ENCODE data around the gene CNST.

The CNST gene, protein sequence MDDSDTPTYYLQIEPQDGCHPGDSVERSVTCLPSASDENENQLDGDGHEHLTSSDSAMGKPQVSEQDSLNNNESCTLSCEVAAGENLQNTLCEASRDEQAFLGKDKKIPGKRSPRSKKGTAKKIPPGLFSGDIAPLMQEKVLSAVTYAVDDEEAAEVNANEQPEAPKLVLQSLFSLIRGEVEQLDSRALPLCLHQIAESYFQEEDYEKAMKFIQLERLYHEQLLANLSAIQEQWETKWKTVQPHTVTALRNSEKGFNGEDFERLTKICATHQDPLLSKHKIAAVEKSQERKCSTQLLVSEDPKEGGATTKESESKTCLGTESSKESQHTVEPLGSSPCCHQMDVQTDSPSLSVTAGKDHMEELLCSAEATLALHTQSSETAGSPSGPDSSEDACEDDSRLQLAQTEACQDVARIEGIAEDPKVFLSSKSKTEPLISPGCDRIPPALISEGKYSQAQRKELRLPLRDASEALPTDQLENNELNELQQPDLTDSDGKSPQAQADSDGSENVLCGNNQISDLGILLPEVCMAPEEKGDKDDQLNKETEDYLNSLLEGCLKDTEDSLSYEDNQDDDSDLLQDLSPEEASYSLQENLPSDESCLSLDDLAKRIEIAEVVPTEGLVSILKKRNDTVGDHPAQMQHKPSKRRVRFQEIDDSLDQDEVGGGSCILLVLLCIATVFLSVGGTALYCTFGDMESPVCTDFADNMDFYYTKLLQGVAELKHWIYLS

DNA sequence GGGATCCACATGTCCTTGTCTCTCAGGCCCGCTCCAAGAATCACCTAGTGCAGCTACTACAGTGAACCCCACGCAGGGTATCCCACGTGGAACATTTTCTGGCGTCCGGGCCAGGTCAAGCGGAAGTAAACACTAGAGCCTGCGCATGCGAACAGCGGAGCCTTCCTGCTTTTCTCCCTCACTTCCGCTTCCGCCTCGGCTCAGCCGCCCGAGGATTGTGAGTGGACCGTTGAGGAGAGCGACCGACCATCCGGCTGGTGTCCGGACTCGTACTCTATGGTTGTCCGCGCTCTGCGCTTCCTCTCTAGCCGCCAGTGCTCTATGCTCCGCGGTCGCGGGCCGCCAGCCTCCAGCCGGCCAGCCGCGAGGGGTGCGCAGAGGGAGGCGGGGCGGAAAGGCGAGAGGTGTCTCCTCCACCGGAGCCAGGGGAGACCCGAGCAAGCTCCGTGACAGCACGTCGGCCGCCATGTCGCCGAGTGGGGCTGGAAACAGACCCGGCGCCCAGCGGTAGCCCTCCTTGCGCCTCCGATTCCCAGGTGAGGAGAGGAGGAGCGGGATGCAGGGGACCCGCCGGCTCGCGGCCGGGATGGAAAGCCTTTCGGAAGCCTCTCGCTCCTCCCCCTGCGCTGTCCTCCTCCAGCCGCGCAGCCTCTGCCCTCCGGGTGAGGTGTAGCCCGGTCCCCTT, at the start of gene CNST, which contains the start of gene TFB2M:
Gene CNST (plus strand): TSS at position 329 of the 685 bp plus-strand sequence. CDS start 25,107 bp downstream, outside the sequence.
Gene TFB2M (minus strand): TSS at position 134 of the 685 bp plus-strand sequence. CDS start 123 bp downstream, at position 11.
- DNase-seq = peak; percentile 97

DNA sequence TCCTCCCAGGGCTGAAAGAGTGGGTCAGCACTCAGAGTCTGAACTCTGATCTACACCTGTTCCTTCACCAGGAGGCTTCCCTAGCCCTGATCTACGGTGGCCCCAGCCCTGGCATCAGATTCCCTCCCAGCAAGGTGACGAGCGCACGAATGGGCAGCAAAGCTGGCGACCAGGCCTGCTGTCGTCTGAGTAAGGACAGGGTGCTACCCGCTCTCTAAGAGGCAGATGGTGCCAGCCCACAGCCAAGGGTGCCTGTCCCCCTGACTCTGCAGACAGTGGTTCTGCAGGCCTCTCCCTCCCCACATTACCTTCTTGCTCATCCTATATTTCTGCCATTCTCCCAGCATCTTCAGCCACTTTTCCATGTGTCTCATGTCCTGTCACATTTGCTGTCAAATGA, 48.9 kb upstream of the CNST start:
- DNase-seq = no peak

GRCh38 chr1:246518456-246519205, 47.6 kb upstream of the CNST start:
- DNase-seq = no peak

GRCh38 chr1:246519514-246519913, 46.7 kb upstream of the CNST start:
- DNase-seq = no peak

DNA sequence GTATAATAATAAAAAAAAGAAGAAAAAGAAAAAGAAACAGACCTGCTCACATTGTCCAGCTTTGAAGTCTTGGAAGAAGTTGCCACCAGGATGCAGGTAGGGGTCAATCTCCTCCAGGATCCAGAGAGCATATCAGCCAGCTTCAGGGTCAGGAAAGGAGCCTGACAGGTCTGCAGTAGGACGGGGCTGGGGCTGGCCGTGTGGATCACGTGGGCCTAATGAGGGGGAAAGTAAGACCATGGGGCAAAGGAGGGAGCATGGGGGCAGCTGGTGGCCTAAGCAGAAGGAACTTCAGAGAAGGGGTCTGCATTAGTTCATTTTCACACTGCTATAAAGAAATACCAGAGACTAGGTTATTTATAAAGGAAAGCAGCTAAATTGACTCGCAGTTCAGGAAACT, 39.9 kb upstream of the CNST start:
- no peak for DNase-seq

GRCh38 chr1:246526915-246527314, 39.3 kb upstream of the CNST start:
- no peak for DNase-seq

DNA sequence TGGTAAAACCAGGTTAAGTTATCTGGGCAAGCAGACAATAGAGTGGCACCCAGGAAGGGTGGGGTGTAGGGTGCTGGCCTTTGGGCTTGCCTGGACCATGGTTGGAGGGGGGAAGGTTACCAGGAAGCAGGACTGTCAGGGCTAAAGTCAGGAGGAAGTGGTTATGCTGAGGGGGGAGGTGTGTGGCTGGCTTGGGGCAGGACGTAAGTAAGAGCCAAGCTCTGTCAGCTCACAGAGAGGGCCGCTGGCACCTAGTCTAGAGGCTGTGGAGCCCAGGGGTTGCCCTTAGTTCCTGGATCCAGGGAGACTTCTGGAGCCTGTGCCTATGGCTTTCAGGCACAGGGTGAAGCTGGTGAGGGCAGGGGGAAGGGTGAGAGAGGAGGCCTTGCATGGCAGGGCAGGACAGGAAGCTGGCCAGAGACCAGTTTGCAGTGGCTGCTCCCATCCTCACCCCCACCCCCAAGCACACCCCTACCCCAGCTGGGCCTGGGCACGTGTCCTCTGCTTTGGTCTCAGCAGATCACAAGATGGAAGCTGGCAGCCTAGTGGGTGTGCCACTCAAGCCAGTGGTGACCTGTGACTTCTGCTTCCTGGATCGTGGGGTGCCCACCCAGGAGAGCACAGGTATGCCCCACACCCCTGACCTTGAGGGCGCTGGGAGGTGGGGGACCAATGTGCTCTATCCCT, 38.7 kb upstream of the CNST start:
- no peak for DNase-seq

GRCh38 chr1:246528933-246529731, 37.1 kb upstream of the CNST start:
- DNase-seq = peak; percentile 3

DNA sequence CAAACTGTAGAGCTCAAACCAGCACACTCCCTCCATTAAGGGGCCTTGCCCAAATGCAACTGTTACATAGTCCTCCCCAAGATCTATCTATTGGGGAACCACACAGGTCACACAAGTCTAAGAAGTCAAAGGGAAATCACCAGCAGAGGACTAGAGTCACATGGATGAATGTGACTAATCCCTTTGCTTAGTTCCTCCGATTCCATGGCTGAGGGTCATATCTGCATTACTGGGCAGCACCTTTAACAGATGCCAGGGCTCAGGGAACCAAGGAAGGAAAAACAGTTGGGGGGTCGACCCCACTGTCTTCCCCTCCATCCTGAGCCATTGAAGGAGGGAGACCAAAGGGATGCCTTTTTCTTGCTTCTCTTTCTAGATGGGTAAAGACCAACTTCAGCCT, 35.8 kb upstream of the CNST start:
- no peak for DNase-seq

GRCh38 chr1:246532519-246532918, 33.7 kb upstream of the CNST start:
- DNase-seq = no peak

DNA sequence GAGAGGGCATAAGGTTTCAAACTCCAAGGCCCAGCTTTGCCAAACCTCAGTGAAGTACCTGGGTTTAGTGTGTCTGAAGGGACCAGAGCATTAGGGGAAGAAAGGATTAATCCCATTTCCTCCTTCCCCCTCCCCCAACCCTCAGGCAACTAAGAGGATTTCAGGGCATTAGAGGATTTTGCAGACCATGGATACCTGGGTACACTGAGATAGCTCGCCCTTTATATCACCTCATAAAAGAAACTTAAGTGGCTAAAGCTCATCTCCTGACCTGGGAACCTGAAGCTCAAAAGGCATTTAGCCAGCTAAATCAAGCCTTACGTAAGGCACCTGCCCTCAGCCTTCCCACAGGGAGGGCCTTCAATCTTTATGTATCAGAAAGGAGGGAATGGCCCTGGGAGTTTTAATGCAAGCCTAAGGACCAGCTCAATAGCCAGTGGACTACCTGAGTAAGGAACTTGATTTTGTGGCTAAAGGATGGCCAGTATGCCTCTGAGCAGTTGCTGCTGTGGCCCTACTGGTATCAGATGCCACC, 32.8 kb upstream of the CNST start:
- DNase-seq = no peak

DNA sequence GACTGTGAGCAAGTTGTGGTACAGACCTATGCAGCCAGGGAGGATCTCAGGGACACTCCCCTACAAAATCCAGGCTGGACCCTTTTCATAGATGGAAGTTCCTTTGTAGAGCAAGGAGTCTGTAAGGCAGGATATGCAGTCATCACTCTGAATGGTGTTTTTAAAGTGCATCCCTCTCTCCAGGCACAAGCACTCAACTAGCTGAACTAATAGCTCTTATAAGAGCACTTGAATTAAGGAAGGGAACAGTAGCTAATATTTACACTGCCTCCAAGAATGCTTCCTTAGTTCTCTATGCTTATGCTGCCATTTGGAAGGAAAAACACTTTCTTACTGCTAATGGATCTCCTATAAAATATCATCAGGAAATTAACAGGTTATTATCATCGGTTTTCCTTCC, 32.1 kb upstream of the CNST start:
- DNase-seq = no peak

GRCh38 chr1:246537441-246537840, 28.8 kb upstream of the CNST start:
- DNase-seq = no peak

- peak; percentile 60 for DNase-seq
Observed at GRCh38 chr1:246537887-246538286, 28.4 kb upstream of the CNST start.

- no peak for DNase-seq
Observed at GRCh38 chr1:246540738-246541491, 25.3 kb upstream of the CNST start.

DNA sequence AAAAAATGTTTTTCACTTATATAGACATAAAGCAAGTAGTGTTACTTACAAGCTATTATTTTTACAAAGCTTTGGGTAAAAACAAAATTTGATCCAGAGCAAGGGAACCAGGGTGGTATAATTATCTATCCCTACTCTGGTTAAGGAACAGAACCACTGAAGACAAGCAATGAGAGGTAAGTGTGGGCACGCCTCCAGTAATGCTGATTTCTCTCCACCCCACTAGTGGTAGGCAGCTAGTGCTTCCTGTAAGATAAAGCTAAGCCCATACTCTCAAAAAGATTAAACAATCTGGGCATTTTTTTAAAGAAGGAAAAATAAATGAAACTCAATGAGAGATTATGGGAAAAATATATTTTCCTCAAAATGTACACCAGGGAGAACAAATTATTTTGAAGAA, 22.3 kb upstream of the CNST start:
- no peak for DNase-seq

- no peak for DNase-seq
Observed at GRCh38 chr1:246549665-246550064, 16.6 kb upstream of the CNST start.

GRCh38 chr1:246550402-246550801, 15.9 kb upstream of the CNST start:
- DNase-seq = no peak

- no peak for DNase-seq
Observed at GRCh38 chr1:246552110-246552509, 14.1 kb upstream of the CNST start.

DNA sequence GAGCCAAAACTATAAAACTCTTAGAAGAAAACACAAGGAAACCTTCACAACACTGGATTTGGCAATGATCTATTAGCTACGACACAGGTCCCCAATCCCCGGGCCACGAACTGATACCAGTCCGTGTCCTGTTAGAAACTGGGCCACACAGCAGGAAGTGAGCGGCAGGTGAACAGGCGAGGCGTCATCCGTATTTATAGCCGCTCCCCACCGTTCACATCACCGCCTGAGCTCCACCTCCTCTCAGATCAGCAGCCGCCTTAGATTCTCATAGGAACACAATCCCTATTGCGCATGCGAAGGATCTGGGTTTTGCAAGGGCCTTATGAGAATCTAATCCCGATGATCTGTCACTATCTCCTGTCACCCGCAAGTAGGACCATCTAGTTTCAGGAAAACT, 12.1 kb upstream of the CNST start:
- no peak for DNase-seq

All from COR-L47 (cell line).